ENCODE measurements around the gene AFAP1. TPM values are rescaled to one million over a fixed set of nuclear protein-coding genes. Genes with fewer than 3 reads are reported as not detected.

The AFAP1 gene
- total and polyA plus RNA-seq, 2 of the 4 experiments (the other 2 are of a cell fraction): 48.2 to 80.9 TPM

DNA sequence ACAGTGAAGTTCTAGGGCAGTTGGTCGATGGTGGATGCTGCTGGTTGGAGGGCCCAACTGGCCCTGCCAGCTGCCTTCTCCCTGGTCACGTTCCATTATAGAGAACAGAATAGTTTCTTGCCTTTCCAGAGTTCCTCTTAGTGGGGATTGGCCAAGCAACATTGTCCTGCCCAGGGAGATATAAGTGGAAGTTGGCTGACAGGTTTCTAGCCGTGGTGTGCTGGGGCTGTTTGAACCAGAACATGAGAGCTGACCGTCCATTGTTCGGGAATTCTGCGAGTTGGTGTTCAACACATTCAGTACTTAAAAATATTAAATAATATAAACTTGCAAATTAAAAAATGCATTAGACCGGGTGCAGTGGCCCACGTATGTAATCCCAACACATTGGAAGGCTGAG is 3.5 kb upstream of the AFAP1 start:
- Histone ChIP-seq H2AFZ (replicated peaks; ENCODE audit: low read length, poor library complexity) (no peak overlapping the region), H3K27ac (ENCODE audit: insufficient read depth, low read length) (no peak overlapping the region), H2AK9ac (replicated peaks; ENCODE audit: low read depth, low read length, poor library complexity) (no peak overlapping the region), H3K23ac (ENCODE audit: low read depth, low read length) (no peak overlapping the region), H3K4me2 (ENCODE audit: low read depth, low read length) (no peak overlapping the region), H2AK5ac (ENCODE audit: low read depth, low read length) (no peak overlapping the region), H3K56ac (ENCODE audit: extremely low read depth, insufficient read depth, low read length) (no peak overlapping the region), H4K8ac (ENCODE audit: low read depth in 2 of 2, low read length in 2 of 2) (no peak overlapping the region), H2BK5ac (ENCODE audit: low read depth, low read length, poor library complexity, severe bottlenecking) (no peak overlapping the region), H3K14ac (replicated peaks; ENCODE audit: low read depth, low read length) (no peak overlapping the region), H3K79me1 (ENCODE audit: low read depth in 1 of 2, low read length in 2 of 2) (peaks cover 0 to 15% of the 10 kb centered on the region in 2 experiments; a peak in 2 of 4 replicates), H3K18ac (ENCODE audit: low read depth, low read length) (no peak overlapping the region), H4K5ac (ENCODE audit: low read depth, low read length) (no peak overlapping the region), H3K4me3 (ENCODE audit: insufficient read depth, low read depth, low read length) (no peak overlapping the region), H4K20me1 (ENCODE audit: insufficient read depth, low read length) (peaks cover 4% of the 10 kb centered on the region), H3K4ac (ENCODE audit: low read depth, low read length) (no peak overlapping the region), H2BK15ac (ENCODE audit: low read depth, low read length) (no peak overlapping the region), H3K9ac (ENCODE audit: low read depth, low read length) (no peak overlapping the region), H3K9me3 (ENCODE audit: control insufficient read depth, insufficient read depth, low read length) (no peaks in the 10 kb centered on the region), H3K4me1 (ENCODE audit: control insufficient read depth, insufficient read depth, low read length) (peaks cover 9% of the 10 kb centered on the region), H3K36me3 (ENCODE audit: control insufficient read depth, insufficient read depth, low read length) (no peaks in the 10 kb centered on the region), H3K27me3 (ENCODE audit: control insufficient read depth, insufficient read depth, low read length) (no peaks in the 10 kb centered on the region), H4K91ac (ENCODE audit: insufficient read depth, low read depth, low read length) (no peak overlapping the region), H2BK120ac (ENCODE audit: low read depth, low read length) (no peak overlapping the region), H3K9me1 (ENCODE audit: insufficient read depth, low read length) (peaks cover 6% of the 10 kb centered on the region), H2BK20ac (ENCODE audit: low read depth, low read length) (no peak overlapping the region)
- no CpG with 5 or more reads among the region's 8 CpGs for WGBS, 2 experiments (ENCODE audit: extremely low coverage in 2 of 2, insufficient read length in 1 of 2)
- dilution Hi-C loops (cut with HindIII; ENCODE audit: low sequenced_read_pairs, unreplicated experiment): no loop called here
- DNase-seq: no peak
- no TSS peak for BruUV-seq (replicated peaks)
- in situ Hi-C loops (cut with MboI; ENCODE audit: low sequenced_read_pairs): no loop called here
- intact Hi-C loops (cut with micrococcal nuclease): no loop called here
- no peak for ATAC-seq (ENCODE audit: low read depth)
- CTCF ChIA-PET: no interaction called here
- POLR2A ChIA-PET (ENCODE audit: unreplicated experiment): interaction anchor here (0.7 kb wide), 1 partner anchor 1023 kb away, joined by 3 read pairs; no protein-coding TSS in a partner anchor
- no peak for TF ChIP-seq RAD21 (IDR thresholded peaks at IDR 0.05; ENCODE audit: low read length)
- no peak for TF ChIP-seq NFE2L2 (IDR thresholded peaks at IDR 0.05; ENCODE audit: low read depth, low read length)
- no peak for TF ChIP-seq SMC3 (IDR thresholded peaks at IDR 0.05; ENCODE audit: low read depth, low read length)
- no peak for TF ChIP-seq BHLHE40 (IDR thresholded peaks at IDR 0.05; ENCODE audit: low read depth, low read length)
- TF ChIP-seq, protein P1, sequence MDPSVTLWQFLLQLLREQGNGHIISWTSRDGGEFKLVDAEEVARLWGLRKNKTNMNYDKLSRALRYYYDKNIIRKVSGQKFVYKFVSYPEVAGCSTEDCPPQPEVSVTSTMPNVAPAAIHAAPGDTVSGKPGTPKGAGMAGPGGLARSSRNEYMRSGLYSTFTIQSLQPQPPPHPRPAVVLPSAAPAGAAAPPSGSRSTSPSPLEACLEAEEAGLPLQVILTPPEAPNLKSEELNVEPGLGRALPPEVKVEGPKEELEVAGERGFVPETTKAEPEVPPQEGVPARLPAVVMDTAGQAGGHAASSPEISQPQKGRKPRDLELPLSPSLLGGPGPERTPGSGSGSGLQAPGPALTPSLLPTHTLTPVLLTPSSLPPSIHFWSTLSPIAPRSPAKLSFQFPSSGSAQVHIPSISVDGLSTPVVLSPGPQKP (IDR thresholded peaks at IDR 0.05; ENCODE audit: borderline replicate concordance, low read depth, low read length): no peak

Data from IMR-90 (cell line).